ENCODE data around the gene RET.
"Not testable (repeated sequence)": the region's sequence is repeated elsewhere in the genome, so short reads cannot be mapped to it uniquely, and the experiment has no call there.

RET gene

DNA sequence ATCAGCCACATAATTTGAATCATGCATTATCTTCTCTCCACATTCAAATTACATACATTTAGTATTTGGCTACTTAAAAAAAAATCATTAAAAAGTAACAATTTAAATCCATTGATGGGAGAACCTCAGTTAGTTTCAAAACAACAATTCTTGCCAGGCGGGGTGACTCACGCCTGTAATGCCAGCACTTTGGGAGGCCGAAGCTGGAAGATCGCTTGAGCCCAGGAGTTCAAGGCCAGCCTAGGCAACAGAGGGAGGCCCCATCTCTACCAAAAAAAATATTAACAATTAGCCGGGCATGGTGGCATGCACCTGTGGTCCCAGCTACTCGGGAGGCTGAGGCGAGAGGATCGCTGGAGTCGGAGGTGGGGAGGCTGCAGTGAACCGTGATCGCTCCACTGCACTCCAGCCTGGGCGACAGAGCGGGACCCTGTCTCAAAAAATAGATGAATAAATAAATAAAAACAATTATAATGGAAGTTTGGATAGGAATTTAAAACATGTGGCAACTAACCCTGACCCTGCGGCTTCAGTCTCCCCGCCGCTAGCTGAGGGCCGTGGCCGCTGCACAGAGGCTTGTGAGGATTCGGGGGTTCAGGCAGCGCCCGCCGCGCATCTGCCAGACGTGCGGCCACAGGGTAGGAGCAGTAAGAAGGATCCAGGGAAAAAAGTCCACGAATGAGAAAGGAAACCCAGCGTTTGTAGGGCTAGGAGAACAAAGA, 60.3 kb downstream of the RET start:
- Histone ChIP-seq H3K4me1 (ENCODE audit: control insufficient read depth in 1 of 2, insufficient read depth in 2 of 2, low read length in 2 of 2) (peaks cover 0 to 13% of the 10 kb centered on the region in 2 donors), H3K27ac (ENCODE audit: low read length) (peak overlapping the region; percentile 96), H3K27me3 (ENCODE audit: low read depth, low read length) (no peaks in the 10 kb centered on the region), H3K4me3 (ENCODE audit: low read depth in 1 of 2, low read length in 2 of 2) (peak overlapping the region; percentile 80 to 82), H3K9me3 (ENCODE audit: control insufficient read depth in 1 of 2, low read length in 2 of 2) (no peaks in the 10 kb centered on the region), H3K36me3 (ENCODE audit: control insufficient read depth in 1 of 2, insufficient read depth in 2 of 2, low read length in 2 of 2) (no peaks in the 10 kb centered on the region)

DNA sequence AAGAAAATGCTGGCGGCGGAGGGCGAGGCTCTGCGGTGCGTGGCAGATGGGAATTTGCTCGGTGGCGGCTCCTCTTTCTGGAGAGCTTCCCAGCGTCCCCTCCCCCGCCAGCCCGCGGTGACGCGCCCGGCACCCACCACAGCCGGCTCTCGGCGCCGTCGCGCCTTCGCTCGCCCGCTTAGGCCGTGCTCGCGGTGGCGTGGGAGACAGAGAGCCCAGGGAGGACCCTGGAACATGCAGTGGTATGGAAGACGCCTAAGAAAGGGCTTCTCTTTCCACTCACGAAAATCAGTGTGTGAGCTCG, 60.8 kb downstream of the RET start:
- no peaks in the 10 kb centered on the region for H3K27me3 ChIP-seq (ENCODE audit: low read depth, low read length)
- no peaks in the 10 kb centered on the region for H3K9me3 ChIP-seq (ENCODE audit: control insufficient read depth in 1 of 2, low read length in 2 of 2)
- peaks cover 0 to 13% of the 10 kb centered on the region in 2 donors for H3K4me1 ChIP-seq (ENCODE audit: control insufficient read depth in 1 of 2, insufficient read depth in 2 of 2, low read length in 2 of 2)
- H3K4me3 ChIP-seq (ENCODE audit: low read depth in 1 of 2, low read length in 2 of 2): peak overlapping the region; percentile 80 to 82
- H3K27ac ChIP-seq (ENCODE audit: low read length): peak overlapping the region; percentile 96
- no peaks in the 10 kb centered on the region for H3K36me3 ChIP-seq (ENCODE audit: control insufficient read depth in 1 of 2, insufficient read depth in 2 of 2, low read length in 2 of 2)

- Histone ChIP-seq H3K4me3 (ENCODE audit: low read depth in 1 of 2, low read length in 2 of 2) (peak within 1 kb of the TSS; percentile 85 to 93), H3K27ac (ENCODE audit: low read length) (peak within 1 kb of the TSS; percentile 96), H3K27me3 (ENCODE audit: low read depth, low read length) (no peaks in the 10 kb centered on the region), H3K9me3 (ENCODE audit: control insufficient read depth in 1 of 2, low read length in 2 of 2) (no peaks in the 10 kb centered on the region), H3K36me3 (ENCODE audit: control insufficient read depth in 1 of 2, insufficient read depth in 2 of 2, low read length in 2 of 2) (no peaks in the 10 kb centered on the region), H3K4me1 (ENCODE audit: control insufficient read depth in 1 of 2, insufficient read depth in 2 of 2, low read length in 2 of 2) (peaks cover 0 to 13% of the 10 kb centered on the region in 2 donors)
These were observed 61.3 kb downstream of the RET start, which contains the start of gene CSGALNACT2 for GRCh38 chr10:43138021-43138756. Gene CSGALNACT2 (plus strand): TSS chr10:43138445. CDS start chr10:43155150, 16,705 bp downstream.

- Histone ChIP-seq H3K4me3 (ENCODE audit: low read depth in 1 of 2, low read length in 2 of 2) (peak overlapping the region; percentile 85 to 93), H3K27ac (ENCODE audit: low read length) (peak overlapping the region; percentile 93), H3K36me3 (ENCODE audit: control insufficient read depth in 1 of 2, insufficient read depth in 2 of 2, low read length in 2 of 2) (no peaks in the 10 kb centered on the region), H3K9me3 (ENCODE audit: control insufficient read depth in 1 of 2, low read length in 2 of 2) (no peaks in the 10 kb centered on the region), H3K27me3 (ENCODE audit: low read depth, low read length) (no peaks in the 10 kb centered on the region), H3K4me1 (ENCODE audit: control insufficient read depth in 1 of 2, insufficient read depth in 2 of 2, low read length in 2 of 2) (peaks cover 0 to 13% of the 10 kb centered on the region in 2 donors)
These were observed 61.9 kb downstream of the RET start for GRCh38 chr10:43138757-43139241.

DNA sequence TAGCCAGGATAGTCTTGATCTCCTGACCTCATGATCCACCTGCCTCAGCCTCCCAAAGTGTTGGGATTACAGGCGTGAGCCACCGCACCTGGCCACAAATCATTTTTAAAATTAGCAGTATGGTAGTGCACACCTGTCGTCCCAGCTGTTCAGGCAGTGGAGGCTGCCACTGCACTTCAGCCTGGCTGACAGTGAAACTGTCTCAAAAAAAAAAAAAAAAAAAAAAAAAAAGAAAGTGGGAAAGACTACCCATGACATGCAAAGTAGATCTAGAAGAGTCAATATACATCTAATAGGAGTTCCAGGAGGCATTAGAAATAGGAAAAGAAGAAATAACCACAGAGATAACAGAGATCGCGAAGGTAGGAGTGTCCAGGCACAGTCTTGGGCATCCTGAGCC, 64.6 kb downstream of the RET start:
- Histone ChIP-seq H3K36me3 (ENCODE audit: control insufficient read depth in 1 of 2, insufficient read depth in 2 of 2, low read length in 2 of 2) (no peaks in the 10 kb centered on the region), H3K9me3 (ENCODE audit: control insufficient read depth in 1 of 2, low read length in 2 of 2) (no peaks in the 10 kb centered on the region), H3K27me3 (ENCODE audit: low read depth, low read length) (no peaks in the 10 kb centered on the region), H3K4me3 (ENCODE audit: low read depth in 1 of 2, low read length in 2 of 2) (no peak overlapping the region), H3K4me1 (ENCODE audit: control insufficient read depth in 1 of 2, insufficient read depth in 2 of 2, low read length in 2 of 2) (peaks cover 3 to 13% of the 10 kb centered on the region in 2 donors), H3K27ac (ENCODE audit: low read length) (no peak overlapping the region)

- H3K27me3 ChIP-seq (ENCODE audit: low read depth, low read length): no peaks in the 10 kb centered on the region
- peaks cover 0 to 2% of the 10 kb centered on the region in 2 donors for H3K9me3 ChIP-seq (ENCODE audit: control insufficient read depth in 1 of 2, low read length in 2 of 2)
- H3K4me1 ChIP-seq (ENCODE audit: control insufficient read depth in 1 of 2, insufficient read depth in 2 of 2, low read length in 2 of 2): peaks cover 3% of the 10 kb centered on the region in 2 donors
- no peak overlapping the region for H3K27ac ChIP-seq (ENCODE audit: low read length)
- H3K36me3 ChIP-seq (ENCODE audit: control insufficient read depth in 1 of 2, insufficient read depth in 2 of 2, low read length in 2 of 2): no peaks in the 10 kb centered on the region
- H3K4me3 ChIP-seq (ENCODE audit: low read depth in 1 of 2, low read length in 2 of 2): no peak overlapping the region
These were observed 68.4 kb downstream of the RET start for GRCh38 chr10:43145311-43145710.

- not testable (repeated sequence) for H3K4me1 ChIP-seq (ENCODE audit: control insufficient read depth in 1 of 2, insufficient read depth in 2 of 2, low read length in 2 of 2); H3K36me3 ChIP-seq (ENCODE audit: control insufficient read depth in 1 of 2, insufficient read depth in 2 of 2, low read length in 2 of 2); H3K4me3 ChIP-seq (ENCODE audit: low read depth in 1 of 2, low read length in 2 of 2); H3K9me3 ChIP-seq (ENCODE audit: control insufficient read depth in 1 of 2, low read length in 2 of 2); H3K27ac ChIP-seq (ENCODE audit: low read length); H3K27me3 ChIP-seq (ENCODE audit: low read depth, low read length)
These were observed 69.1 kb downstream of the RET start for GRCh38 chr10:43145936-43146335.

DNA sequence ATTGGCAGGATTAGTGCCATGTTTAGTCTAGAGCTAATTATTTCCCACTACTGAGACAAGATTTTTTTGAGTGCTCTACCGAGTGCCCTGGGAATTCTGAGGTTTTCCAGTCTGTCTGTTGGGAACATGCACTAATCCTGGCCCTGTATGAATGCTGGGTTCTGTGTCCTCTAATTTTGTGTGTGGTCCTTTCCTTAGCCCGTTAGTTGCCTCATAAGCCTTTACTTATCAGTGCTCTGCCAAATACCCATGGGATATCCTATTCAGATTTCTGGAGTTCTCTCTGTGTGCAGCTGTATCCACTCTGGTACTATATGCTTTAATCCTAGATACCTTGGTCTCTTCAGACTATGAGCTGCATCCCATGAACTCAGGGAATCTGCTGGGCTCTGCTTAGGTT, 74.5 kb downstream of the RET start:
- H3K27ac ChIP-seq (ENCODE audit: low read length): no peak overlapping the region
- no peaks in the 10 kb centered on the region for H3K36me3 ChIP-seq (ENCODE audit: control insufficient read depth in 1 of 2, insufficient read depth in 2 of 2, low read length in 2 of 2)
- no peaks in the 10 kb centered on the region for H3K27me3 ChIP-seq (ENCODE audit: low read depth, low read length)
- H3K4me3 ChIP-seq (ENCODE audit: low read depth in 1 of 2, low read length in 2 of 2): no peak overlapping the region
- H3K4me1 ChIP-seq (ENCODE audit: control insufficient read depth in 1 of 2, insufficient read depth in 2 of 2, low read length in 2 of 2): peaks cover 0 to 8% of the 10 kb centered on the region in 2 donors
- H3K9me3 ChIP-seq (ENCODE audit: control insufficient read depth in 1 of 2, low read length in 2 of 2): peaks cover 0 to 2% of the 10 kb centered on the region in 2 donors

DNA sequence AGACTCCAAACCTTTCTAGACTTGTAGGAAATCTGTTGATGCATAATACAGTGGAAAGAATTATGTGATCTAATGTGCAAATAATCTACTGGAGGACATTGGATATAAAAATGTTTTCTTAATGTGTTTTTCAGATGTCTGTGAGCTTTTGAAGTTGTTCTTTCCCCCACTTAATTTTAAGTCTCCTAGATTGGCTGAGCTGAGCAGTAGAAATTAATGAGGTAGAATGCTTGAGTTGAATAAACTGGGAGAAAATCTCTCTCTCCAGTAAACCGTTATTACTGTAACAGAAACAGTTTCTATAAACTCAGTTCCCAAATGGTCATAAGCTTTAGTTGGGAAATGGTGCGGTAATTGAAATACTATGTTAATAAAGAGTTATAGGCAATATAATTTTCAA, 77.0 kb downstream of the RET start:
- H3K27ac ChIP-seq (ENCODE audit: low read length): no peak overlapping the region
- no peak overlapping the region for H3K4me3 ChIP-seq (ENCODE audit: low read depth in 1 of 2, low read length in 2 of 2)
- no peaks in the 10 kb centered on the region for H3K36me3 ChIP-seq (ENCODE audit: control insufficient read depth in 1 of 2, insufficient read depth in 2 of 2, low read length in 2 of 2)
- peaks cover 0 to 15% of the 10 kb centered on the region in 2 donors for H3K4me1 ChIP-seq (ENCODE audit: control insufficient read depth in 1 of 2, insufficient read depth in 2 of 2, low read length in 2 of 2)
- H3K27me3 ChIP-seq (ENCODE audit: low read depth, low read length): no peaks in the 10 kb centered on the region
- H3K9me3 ChIP-seq (ENCODE audit: control insufficient read depth in 1 of 2, low read length in 2 of 2): no peaks in the 10 kb centered on the region

DNA sequence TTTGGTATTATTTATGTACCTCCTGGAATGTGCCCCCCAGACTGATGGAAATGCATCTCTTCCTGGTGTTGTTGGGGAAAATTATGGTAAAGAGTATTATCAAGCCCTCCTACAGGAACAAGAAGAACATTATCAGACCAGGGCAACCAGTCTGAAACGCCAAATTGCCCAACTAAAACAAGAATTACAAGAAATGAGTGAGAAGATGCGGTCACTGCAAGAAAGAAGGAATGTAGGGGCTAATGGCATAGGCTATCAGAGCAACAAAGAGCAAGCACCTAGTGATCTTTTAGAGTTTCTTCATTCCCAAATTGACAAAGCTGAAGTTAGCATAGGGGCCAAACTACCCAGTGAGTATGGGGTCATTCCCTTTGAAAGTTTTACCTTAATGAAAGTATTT, 78.4 kb downstream of the RET start:
- Histone ChIP-seq H3K27me3 (ENCODE audit: low read depth, low read length) (no peaks in the 10 kb centered on the region), H3K4me1 (ENCODE audit: control insufficient read depth in 1 of 2, insufficient read depth in 2 of 2, low read length in 2 of 2) (peaks cover 0 to 26% of the 10 kb centered on the region in 2 donors), H3K27ac (ENCODE audit: low read length) (no peak overlapping the region), H3K9me3 (ENCODE audit: control insufficient read depth in 1 of 2, low read length in 2 of 2) (no peaks in the 10 kb centered on the region), H3K36me3 (ENCODE audit: control insufficient read depth in 1 of 2, insufficient read depth in 2 of 2, low read length in 2 of 2) (no peaks in the 10 kb centered on the region), H3K4me3 (ENCODE audit: low read depth in 1 of 2, low read length in 2 of 2) (no peak overlapping the region)

- peaks cover 0 to 27% of the 10 kb centered on the region in 2 donors for H3K4me1 ChIP-seq (ENCODE audit: control insufficient read depth in 1 of 2, insufficient read depth in 2 of 2, low read length in 2 of 2)
- H3K9me3 ChIP-seq (ENCODE audit: control insufficient read depth in 1 of 2, low read length in 2 of 2): no peaks in the 10 kb centered on the region
- no peak overlapping the region for H3K4me3 ChIP-seq (ENCODE audit: low read depth in 1 of 2, low read length in 2 of 2)
- H3K27me3 ChIP-seq (ENCODE audit: low read depth, low read length): no peaks in the 10 kb centered on the region
- no peaks in the 10 kb centered on the region for H3K36me3 ChIP-seq (ENCODE audit: control insufficient read depth in 1 of 2, insufficient read depth in 2 of 2, low read length in 2 of 2)
- no peak overlapping the region for H3K27ac ChIP-seq (ENCODE audit: low read length)
These were observed 78.9 kb downstream of the RET start for GRCh38 chr10:43155741-43156140.
